ENCODE measurements around the gene KCNG1. TPM values are rescaled to one million over a fixed set of nuclear protein-coding genes. Genes with fewer than 3 reads are reported as not detected.

KCNG1 gene
- total RNA-seq, 2 donors from 2014 or later = 0.70 to 2.3 TPM

DNA sequence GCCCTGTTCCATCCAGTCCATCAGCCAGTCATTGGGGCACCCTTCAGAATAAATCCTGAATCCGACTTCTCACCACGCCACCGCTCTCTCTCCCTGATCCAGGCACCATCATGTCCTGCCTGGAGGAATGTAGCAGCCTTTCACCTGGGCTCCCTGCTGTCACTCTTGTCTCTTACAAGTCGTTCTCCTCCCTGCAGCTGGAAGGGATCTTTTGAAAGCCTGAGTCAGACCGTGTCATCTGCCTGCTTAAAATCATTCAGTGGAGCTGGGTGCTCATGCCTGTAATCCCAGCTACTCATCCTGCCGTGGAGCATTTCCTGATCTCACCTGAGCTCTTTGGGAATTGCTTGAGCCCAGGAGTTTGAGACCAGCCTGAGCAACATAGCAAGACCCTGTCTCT, 19.2 kb upstream of the KCNG1 start:
- Histone ChIP-seq H3K27ac (no peak overlapping the region), H3K9me3 (peaks cover 0 to 8% of the 10 kb centered on the region in 2 donors), H3K4me3 (no peak overlapping the region), H3K27me3 (no peaks in the 10 kb centered on the region), H3K36me3 (no peaks in the 10 kb centered on the region), H3K4me1 (no peaks in the 10 kb centered on the region)
- DNase-seq (ENCODE audit: low spot score) = no peak
- TF ChIP-seq, protein P1, sequence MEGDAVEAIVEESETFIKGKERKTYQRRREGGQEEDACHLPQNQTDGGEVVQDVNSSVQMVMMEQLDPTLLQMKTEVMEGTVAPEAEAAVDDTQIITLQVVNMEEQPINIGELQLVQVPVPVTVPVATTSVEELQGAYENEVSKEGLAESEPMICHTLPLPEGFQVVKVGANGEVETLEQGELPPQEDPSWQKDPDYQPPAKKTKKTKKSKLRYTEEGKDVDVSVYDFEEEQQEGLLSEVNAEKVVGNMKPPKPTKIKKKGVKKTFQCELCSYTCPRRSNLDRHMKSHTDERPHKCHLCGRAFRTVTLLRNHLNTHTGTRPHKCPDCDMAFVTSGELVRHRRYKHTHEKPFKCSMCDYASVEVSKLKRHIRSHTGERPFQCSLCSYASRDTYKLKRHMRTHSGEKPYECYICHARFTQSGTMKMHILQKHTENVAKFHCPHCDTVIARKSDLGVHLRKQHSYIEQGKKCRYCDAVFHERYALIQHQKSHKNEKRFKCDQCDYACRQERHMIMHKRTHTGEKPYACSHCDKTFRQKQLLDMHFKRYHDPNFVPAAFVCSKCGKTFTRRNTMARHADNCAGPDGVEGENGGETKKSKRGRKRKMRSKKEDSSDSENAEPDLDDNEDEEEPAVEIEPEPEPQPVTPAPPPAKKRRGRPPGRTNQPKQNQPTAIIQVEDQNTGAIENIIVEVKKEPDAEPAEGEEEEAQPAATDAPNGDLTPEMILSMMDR (IDR thresholded peaks at IDR 0.05) = no peak

- Histone ChIP-seq H3K4me1 (peaks cover 0 to 5% of the 10 kb centered on the region in 2 donors), H3K9me3 (no peaks in the 10 kb centered on the region), H3K36me3 (no peaks in the 10 kb centered on the region), H3K27ac (no peak overlapping the region), H3K27me3 (no peaks in the 10 kb centered on the region), H3K4me3 (no peak overlapping the region)
- DNase-seq (ENCODE audit: low spot score) = no peak
- TF ChIP-seq, protein P1 (IDR thresholded peaks at IDR 0.05) = no peak
These were observed 14.7 kb upstream of the KCNG1 start for GRCh38 chr20:51037532-51038115.

GRCh38 chr20:51036827-51037531, 14.1 kb upstream of the KCNG1 start:
- DNase-seq (ENCODE audit: low spot score) = no peak
- TF ChIP-seq, protein P1 (IDR thresholded peaks at IDR 0.05) = no peak
- Histone ChIP-seq H3K27ac (no peak overlapping the region), H3K27me3 (no peaks in the 10 kb centered on the region), H3K4me3 (no peak overlapping the region), H3K36me3 (no peaks in the 10 kb centered on the region), H3K9me3 (no peaks in the 10 kb centered on the region), H3K4me1 (peaks cover 0 to 5% of the 10 kb centered on the region in 2 donors)

GRCh38 chr20:51036226-51036625, 13.3 kb upstream of the KCNG1 start:
- no peak overlapping the region for H3K4me3 ChIP-seq
- H3K27me3 ChIP-seq = no peaks in the 10 kb centered on the region
- no peaks in the 10 kb centered on the region for H3K9me3 ChIP-seq
- peaks cover 0 to 5% of the 10 kb centered on the region in 2 donors for H3K4me1 ChIP-seq
- TF ChIP-seq, protein P1 (IDR thresholded peaks at IDR 0.05) = no peak
- H3K27ac ChIP-seq = no peak overlapping the region
- no peak for DNase-seq (ENCODE audit: low spot score)
- H3K36me3 ChIP-seq = no peaks in the 10 kb centered on the region

- H3K27ac ChIP-seq = no peak overlapping the region
- no peak for DNase-seq (ENCODE audit: low spot score)
- peaks cover 0 to 5% of the 10 kb centered on the region in 2 donors for H3K4me1 ChIP-seq
- H3K27me3 ChIP-seq = no peaks in the 10 kb centered on the region
- H3K9me3 ChIP-seq = no peaks in the 10 kb centered on the region
- H3K4me3 ChIP-seq = no peak overlapping the region
- H3K36me3 ChIP-seq = no peaks in the 10 kb centered on the region
- TF ChIP-seq, protein P1 (IDR thresholded peaks at IDR 0.05) = no peak
These were observed 12.2 kb upstream of the KCNG1 start for GRCh38 chr20:51034988-51035656.

All from right atrium auricular region (tissue), 2 donors.